ENCODE data around the gene SETSIP.
A peak's percentile ranks its signal among the peaks of the same experiment; 100 is the strongest.

SETSIP gene

GRCh38 chr1:92075311-92075710, at the start of gene SETSIP:
TSS of gene SETSIP (minus strand) at chr1:92075411. CDS start at chr1:92075411, 0 bp downstream.
- no peak for TF ChIP-seq CTCF (conservative IDR thresholded peaks at IDR 0.05; ENCODE audit: control insufficient read depth, insufficient read depth, low read depth, low read length)
- H3K4me3 ChIP-seq (ENCODE audit: control insufficient read depth, low read depth, low read length) = no peak within 1 kb of the TSS
- no peak for DNase-seq (ENCODE audit: low read depth)

- no peak overlapping the region for H3K4me3 ChIP-seq (ENCODE audit: control insufficient read depth, low read depth, low read length)
- no peak for DNase-seq (ENCODE audit: low read depth)
- no peak for TF ChIP-seq CTCF (conservative IDR thresholded peaks at IDR 0.05; ENCODE audit: control insufficient read depth, insufficient read depth, low read depth, low read length)
Observed at GRCh38 chr1:92123868-92124267, 48.7 kb upstream of the SETSIP start.

- peak; percentile 20 for DNase-seq (ENCODE audit: low read depth)
- no peak for TF ChIP-seq CTCF (conservative IDR thresholded peaks at IDR 0.05; ENCODE audit: control insufficient read depth, insufficient read depth, low read depth, low read length)
- H3K4me3 ChIP-seq (ENCODE audit: control insufficient read depth, low read depth, low read length) = no peak overlapping the region
Observed at GRCh38 chr1:92118826-92119225, 43.6 kb upstream of the SETSIP start.

- DNase-seq (ENCODE audit: low read depth) = no peak
- no peak overlapping the region for H3K4me3 ChIP-seq (ENCODE audit: control insufficient read depth, low read depth, low read length)
- no peak for TF ChIP-seq CTCF (conservative IDR thresholded peaks at IDR 0.05; ENCODE audit: control insufficient read depth, insufficient read depth, low read depth, low read length)
Observed at GRCh38 chr1:92117526-92117925, 42.3 kb upstream of the SETSIP start.

- DNase-seq (ENCODE audit: low read depth) = no peak
- TF ChIP-seq CTCF (conservative IDR thresholded peaks at IDR 0.05; ENCODE audit: control insufficient read depth, insufficient read depth, low read depth, low read length) = no peak
- H3K4me3 ChIP-seq (ENCODE audit: control insufficient read depth, low read depth, low read length) = no peak overlapping the region
Observed at GRCh38 chr1:92108631-92109030, 33.4 kb upstream of the SETSIP start.

GRCh38 chr1:92105546-92106081, 30.4 kb upstream of the SETSIP start:
- no peak for TF ChIP-seq CTCF (conservative IDR thresholded peaks at IDR 0.05; ENCODE audit: control insufficient read depth, insufficient read depth, low read depth, low read length)
- H3K4me3 ChIP-seq (ENCODE audit: control insufficient read depth, low read depth, low read length) = no peak overlapping the region
- DNase-seq (ENCODE audit: low read depth) = no peak

- peak; percentile 44 for DNase-seq (ENCODE audit: low read depth)
- H3K4me3 ChIP-seq (ENCODE audit: control insufficient read depth, low read depth, low read length) = no peak overlapping the region
- no peak for TF ChIP-seq CTCF (conservative IDR thresholded peaks at IDR 0.05; ENCODE audit: control insufficient read depth, insufficient read depth, low read depth, low read length)
Observed at GRCh38 chr1:92096317-92096716, 21.1 kb upstream of the SETSIP start.
